HG02571 (cell line): ENCODE measurements around the gene NFYA.

Source experiments
- ATAC-seq: cut with Tn5 transposase; IDR thresholded peaks from one replicate; pipeline ENCODE4 v1.9.1; 2021; ENCODE audit warnings: mild to moderate bottlenecking, moderate library complexity; ENCODE audit not compliant: unreplicated experiment

Gene NFYA

DNA sequence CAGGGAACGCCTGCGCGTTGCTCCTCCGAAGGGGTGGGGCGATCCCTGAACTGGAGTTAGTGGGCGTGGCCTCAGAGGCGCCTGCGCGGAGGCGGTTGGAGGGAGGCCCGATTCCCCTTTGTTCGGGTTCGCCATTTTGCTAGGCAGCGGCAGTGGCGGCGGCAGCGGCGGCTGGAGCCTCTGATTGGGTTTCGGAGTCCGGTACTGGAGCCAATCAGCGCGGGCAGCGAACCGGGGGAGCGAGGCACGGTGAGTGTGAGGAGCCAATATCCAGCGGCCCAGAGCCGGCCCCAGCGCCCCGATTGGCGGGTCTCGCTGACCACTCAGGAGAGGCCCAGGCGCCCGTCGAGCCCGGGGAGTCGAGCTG lies at the start of gene NFYA:
TSS of gene NFYA (plus strand) at position 139 of the 367 bp plus-strand sequence. CDS start 6,116 bp downstream, outside the sequence.
- peak; percentile 61 for ATAC-seq

DNA sequence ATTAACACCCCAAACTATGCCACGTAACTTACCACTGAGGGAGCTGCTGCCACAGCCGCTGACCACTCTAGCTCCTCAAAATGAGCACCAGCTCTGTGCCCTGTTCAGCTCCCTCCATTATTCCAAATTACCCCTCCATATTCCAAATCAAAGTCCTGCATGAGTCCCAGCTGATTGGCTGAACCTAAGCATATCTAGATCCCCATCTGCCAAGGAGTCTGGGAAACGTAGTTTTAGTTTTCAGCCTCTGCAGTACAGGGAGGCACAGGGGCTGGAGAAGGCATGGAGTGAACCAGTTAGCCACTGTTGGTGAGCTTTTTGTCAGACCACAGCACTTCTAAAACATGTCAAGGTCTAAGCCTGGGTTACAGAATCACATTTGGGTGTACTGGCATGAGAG lies 49.7 kb upstream of the NFYA start:
- ATAC-seq, result no peak

DNA sequence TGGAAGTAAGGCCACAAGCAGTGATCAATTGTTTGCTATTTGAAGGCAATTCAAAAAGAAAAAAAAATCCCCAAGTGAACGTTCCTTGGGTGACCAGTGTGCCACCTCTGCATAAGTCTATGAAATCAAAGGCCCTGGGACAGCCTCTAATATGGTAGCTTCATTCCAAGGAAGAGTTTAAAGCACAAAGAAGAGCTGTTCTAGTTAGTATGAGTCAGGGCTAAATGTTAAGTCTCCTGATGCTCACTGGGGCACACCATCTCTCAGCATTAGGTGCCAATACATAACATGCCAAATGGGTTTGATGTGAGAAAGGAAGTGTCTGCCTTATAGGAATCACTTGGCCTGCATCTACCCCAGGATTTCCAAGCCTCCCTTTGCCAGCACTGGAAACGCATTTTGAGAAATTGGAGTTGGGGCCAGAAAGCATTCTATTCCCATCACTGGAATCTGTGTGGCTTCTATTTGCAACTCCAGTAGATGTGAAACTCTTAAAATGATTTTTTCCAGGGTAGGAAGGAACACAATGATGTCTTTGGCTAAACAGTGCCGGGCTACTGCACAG lies 46.7 kb upstream of the NFYA start:
- ATAC-seq, result no peak

DNA sequence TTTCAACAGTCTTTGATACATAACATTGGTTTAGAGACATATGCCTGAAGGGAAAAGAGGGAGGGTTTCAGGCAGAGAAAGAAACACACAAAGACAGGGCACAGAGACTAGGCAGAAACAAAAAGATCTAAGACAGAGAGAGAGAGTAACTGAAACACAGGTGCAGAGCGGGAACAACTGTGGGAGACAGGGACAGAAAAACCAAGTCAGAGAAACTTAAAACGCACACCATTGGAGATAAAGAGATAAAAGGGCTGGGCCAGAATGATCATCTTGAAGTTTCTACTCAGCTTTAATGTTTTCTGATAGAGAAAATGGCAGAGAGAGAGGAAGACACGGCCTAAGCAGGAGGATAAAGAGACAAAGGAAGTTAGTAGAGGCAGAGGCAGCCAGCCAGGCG lies 45.5 kb upstream of the NFYA start:
- ATAC-seq, result no peak

DNA sequence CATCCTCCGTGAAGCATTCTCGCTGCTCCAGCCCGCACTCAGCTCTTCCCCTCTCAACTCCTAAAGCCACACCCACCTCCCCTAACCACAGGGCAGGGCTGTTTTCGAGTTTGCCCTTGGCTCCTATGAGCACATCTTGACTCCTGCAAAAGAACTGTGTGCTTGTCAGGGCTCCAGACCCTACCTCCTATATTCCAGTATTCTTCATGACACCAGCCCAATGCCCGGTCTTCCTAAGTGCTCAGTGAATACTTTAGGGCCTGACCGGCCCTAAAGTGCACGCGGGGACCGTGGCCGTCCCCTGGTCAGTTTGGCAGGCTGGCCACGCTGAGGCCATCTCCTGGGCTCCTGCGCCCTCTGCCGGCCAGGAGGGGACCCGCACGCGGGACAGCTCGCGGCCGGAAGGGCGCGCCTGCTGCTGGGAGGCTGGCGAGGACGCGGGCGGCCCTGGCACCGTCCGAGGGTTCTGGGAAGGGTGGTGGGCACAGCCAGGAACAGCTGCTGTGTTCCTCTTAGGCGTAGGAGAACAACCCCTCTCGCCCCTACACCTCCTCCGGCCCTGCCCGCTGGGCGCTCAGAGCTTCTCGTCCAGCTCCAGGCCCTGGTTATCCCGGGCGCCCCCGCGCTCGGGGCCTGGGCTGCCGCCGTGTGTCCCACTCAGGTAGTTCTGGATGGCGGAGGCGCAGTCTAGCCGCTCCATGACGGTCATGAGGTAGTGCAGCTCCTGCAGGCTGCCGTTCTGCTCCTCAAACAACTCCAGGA lies 44.8 kb upstream of the NFYA start:
- peak; percentile 83 for ATAC-seq

DNA sequence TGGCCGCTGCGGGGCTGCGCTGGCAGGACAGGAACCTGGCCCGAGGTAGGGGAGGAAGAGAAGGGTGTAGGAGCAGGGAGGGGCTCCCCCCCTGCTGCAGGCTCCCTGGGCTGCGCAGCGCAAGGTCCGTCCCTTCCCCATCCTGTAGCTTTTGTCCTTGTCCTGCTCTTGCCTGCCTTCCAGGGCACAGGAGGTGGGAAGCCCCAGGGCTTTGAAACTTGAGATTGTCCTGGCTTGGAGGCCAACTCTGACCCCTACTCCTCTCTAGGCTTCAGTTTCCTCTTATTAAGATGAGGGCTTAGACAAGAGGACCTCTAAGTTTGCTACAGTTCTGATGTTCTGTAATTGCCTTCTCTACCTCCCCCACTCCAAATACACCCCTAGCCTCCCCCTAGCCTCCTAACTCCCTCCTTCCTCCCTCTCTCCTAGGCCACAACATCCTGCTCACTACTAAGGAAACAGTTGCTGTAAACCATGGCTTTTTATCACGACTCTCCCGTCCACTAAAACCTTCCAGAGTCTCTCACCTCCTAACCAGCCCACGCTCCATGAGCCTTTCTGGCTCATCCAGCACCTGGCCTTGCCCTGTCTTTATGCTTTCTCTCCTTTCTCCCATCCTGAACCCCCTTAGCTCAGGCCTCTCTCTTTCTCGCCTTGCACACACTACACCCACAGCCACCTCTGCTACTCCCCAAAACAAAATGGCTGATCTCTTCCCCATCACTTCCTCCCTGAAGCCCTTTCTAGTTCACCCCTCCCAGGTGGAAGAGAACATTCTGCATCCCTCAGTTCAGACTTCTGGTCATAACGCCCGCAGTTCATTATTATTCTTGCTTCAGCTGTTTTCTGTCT lies 44.0 kb upstream of the NFYA start:
- peak; percentile 22 for ATAC-seq

DNA sequence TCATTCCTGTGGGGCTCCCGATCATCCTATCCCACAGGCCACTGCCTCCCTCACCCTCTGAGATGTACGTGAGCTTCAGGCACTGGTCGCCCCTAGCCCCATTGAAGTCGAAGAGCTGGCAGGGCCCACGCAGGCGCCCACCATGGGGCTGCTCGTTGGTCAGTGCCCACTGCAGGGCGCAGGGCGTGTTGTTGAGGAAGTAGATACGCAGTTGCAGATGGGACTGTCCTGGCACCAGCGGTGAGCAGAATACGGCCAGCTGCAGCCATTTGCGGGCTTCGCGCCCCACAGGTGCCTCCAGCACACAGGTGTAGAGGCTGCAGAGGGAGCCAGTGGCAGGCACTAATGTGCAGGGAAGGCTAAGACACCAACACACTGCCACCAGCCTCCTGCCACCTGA lies 39.9 kb upstream of the NFYA start:
- ATAC-seq, result no peak

DNA sequence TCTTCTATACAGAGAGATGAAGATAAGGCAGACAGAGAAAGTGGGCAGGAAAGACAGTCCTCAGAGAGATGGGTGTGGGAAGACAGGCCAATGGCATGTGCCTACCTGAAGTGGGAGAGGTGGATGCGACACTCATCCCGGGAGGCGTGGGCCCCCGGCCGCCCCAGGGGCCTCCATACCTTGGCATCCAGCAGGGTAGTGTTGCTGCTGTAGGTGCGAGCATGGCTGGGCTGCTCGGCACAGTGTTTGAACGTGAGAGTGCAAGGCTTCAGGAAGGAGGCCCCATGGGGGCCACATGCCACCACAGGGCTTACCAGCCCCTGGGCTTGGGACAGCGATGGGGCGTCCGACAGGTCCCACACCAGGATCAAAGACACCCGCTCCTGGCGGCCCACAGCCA lies 39.0 kb upstream of the NFYA start:
- ATAC-seq, result no peak

DNA sequence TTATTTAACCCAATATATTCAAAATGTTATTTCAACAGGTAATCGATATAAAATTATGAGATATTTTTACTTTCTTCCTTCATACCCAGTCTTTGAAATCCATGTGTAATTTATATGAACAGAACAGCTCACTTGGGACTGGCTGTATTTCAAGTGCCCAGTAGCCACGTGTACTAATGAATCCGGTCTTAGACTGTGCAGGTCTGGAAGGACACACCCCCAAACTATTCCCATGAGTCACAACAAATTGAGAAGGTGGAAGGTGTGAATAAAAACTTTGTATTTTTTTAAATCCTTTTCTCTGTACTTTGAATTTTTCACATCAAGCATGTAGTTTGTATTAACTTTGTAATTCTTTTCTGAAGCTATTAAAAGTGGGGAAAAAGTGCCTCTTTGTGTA lies 36.6 kb upstream of the NFYA start:
- no peak for ATAC-seq

DNA sequence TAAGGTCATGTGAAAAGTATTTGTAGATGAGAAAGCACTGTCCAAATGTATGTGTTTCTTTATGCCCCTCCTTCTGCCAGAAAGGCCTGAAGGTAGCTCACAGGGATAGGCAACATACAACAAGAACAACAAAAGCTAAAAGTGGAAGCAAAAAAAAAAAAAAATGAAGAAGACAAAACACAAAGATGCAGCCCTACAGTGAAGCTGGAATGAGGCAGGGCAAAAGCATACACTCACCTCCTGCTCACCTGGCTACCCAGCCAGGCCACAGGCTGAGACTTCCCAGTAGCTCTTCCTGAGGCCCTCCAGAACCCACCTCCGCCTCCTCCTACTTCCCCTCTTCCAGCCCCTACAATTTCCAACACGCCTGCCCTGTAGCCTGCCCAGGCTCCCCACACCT lies 36.2 kb upstream of the NFYA start:
- ATAC-seq, result no peak

DNA sequence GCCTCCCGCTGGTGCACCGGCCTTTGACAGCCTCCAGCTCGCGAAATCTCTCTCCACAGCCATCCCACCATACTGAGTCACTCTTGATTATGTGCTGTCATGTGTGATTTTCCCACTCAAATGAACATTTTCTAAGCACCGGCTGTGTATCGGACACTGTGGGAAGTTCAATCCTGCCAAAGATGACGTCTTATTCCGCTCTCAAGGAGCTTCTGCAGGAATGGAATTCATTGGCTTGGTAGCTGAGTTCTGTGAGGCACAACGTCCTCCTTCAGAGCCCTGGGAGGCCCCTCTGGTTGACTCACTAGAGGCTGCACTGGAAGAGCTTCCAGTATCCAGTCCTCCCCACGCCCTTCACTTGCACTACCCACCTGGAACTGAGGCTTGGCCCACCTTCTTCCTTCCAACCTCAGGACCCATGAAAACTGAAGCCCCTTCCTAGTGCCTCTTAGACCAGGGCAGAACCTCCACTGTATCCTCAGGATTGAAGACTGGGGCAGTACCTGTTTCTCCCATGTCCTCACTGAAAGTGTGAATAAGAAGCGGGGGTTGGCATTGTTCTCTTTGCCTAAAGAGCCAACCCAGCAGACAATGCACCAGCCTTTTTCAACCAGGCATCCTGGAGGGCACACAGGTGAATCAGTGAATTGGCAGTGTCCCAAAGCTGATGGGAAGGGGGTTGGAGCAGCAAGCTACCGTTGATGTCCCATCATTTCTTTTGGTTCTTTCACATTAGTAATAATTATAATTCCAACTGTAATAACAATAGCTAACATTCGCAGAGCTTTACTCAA lies 35.5 kb upstream of the NFYA start:
- ATAC-seq, result no peak

DNA sequence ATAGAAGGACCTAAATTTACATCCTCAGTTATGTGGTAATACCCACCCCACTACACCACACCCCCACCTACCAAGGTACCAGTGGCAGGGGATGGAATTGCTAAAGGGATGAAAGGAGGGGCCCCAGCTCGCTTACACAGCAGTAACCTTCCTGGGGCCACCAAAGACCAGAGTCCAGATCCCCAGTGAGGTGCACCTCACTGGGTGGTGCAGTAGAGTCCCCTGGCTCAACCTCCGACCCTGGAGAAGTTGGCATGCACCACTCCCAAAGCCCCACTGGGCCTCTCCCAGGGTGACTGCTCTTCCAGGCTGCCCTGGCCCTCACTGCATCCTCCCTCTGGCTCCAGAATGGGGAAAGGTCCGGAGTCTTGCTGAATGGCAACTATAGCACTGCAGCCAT lies 34.6 kb upstream of the NFYA start:
- no peak for ATAC-seq

DNA sequence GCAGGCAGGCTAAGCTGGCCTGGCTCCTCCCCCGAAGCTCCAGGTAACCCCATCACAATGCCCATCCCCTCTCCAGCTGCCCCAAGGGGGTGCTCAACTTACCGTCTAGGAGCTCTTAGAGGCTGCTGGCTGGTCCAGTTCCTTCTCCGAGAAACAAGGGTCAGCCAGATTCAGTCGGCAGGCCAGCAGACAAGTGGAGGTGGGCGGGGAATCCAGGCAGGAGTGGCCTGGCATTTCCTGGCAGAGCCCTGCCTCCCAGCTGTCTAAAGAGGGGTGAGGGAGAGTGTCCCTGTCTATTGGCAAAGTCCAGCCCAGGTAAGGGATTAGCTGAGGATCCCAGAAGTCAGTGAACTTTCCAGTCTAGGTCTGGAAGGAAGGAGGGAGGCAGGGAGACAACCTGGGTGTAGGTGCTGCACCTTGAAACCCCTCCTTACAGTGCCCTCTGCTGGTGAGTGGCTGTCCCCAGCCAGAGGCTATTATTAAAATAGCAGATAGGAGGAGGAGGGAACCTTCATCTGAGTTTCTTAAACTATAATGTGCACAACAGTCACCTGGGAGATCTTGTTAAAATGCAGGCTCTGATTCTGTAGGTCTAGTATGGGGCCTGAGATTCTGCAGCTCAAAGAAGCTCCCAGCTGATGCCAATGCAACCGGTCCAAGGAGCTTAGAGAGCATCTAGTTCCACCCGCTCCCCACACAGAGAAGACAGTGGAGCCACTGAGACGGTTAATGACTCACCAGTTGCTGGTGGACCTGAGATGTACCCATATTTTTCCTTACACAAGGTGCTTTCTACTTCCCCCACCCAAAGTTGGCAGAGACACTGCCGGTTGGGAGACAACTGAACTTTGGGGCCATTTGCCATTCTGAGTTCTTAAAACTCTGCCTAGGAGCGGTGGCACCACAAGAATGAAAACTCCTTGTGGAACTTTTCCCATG lies 33.4 kb upstream of the NFYA start, which contains the start of gene UNC5CL:
TSS of gene UNC5CL (minus strand) at position 162 of the 939 bp plus-strand sequence. CDS start 4,147 bp downstream, outside the sequence.
- ATAC-seq, result no peak

DNA sequence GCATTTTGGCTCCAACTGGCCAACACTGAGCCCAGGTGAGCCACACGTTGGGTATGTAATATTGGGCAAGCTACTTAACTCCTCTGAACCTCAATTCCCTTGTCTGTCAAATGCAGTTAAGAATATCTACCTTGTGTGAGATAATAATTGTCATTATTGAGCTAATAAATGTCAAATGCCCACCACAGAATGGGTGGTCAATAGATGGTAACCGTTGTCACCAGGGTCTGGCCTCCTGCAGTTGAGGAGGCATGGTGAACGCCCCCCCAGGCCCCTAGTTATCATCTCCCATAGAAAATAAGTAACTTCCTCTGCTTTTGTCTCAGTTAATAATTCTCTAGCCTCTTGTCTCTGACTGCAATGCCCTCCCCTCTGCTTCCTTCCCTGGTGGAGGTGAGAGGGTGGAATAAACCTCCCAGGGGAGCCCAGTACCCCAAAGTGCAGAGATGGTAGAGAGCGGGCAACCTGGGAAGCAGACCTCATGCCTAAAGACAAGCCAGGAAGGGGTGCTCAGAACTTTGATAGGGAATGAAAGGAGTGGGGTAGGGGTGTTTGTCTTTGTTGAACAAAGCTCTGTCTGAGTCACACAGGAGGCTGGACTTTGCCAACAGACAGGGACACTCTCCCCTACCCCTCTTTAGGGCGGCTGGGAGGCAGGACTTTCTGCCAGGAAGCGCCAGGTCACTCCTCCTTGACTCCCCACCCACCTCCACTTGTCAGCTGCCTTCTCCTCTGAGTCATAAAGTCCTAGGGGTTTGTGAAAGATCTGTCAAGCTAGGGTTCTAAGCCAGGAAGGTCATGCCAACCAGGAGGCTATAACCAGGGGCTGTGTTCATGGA lies 32.5 kb upstream of the NFYA start:
- ATAC-seq, result no peak

DNA sequence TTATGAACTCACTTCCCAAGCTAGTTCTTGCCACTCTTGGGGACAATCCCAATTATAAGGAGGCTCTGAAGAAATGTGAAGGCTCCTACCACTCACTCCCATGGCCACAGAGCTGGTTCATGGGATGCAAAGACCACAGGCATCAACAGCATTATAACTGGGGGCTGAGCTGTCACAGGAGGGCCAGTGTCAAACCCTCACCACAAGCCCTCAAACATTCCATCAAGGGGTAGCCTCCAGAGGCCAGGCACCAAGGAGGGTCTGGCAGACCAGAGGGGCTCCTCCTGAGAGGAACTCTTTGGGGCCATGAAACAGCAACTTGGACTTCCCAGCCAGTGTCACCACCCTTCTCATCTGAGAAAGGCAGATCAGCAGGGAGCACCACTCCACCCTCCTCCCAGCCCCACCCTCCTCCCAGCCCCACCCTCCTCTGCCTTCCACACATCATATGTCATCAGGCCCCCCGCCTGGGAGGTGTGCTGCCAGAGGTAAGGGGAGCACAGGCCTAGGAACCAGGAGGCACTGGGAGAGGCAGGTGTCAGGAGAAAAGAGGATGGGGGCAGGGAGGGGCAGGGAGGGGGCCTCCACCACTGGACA lies 31.7 kb upstream of the NFYA start:
- ATAC-seq, result no peak

DNA sequence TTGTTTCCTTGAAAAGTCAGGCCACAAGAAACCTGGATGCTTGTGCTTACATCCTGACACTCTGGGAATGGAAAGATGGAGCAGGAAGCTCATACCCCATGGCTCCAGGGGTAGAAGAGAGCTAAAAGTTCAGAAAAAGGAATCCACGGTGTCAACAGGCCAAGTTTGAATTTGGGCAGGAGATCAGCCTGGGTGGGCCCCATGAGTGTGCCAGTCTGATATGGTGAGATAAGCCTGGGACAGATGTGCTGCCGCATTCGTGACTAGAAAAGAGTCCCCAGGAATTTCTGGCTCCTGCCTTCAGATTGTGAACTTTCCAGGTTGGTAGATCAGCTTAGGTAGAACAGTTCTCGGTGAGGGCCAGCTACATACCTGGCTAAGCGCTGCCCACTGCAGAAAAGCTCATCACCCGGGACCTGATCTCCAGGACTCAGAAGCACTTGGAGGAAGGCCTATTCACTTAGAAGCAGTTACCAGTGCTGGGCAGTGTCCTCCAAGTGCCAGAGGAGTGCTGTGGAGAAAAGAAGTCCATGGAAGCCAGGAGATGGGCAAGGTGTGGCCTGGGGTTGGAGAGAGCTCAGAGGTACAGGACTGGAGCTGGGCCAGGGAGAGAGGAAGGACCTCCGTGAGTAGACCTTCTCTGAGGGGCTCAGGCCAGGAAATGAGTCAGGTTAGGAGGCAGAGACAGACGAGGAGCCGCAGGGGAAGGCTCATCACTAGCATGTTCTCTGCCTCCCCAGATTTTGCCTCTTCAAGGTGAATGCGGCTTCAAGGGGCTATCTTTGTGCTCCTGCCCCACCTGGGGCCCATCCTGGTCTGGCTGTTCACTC lies 30.3 kb upstream of the NFYA start, which contains the start of gene TSPO2:
TSS of gene TSPO2 (plus strand) at position 242 of the 830 bp plus-strand sequence. CDS start at position 761, 519 bp downstream.
- ATAC-seq, result no peak

DNA sequence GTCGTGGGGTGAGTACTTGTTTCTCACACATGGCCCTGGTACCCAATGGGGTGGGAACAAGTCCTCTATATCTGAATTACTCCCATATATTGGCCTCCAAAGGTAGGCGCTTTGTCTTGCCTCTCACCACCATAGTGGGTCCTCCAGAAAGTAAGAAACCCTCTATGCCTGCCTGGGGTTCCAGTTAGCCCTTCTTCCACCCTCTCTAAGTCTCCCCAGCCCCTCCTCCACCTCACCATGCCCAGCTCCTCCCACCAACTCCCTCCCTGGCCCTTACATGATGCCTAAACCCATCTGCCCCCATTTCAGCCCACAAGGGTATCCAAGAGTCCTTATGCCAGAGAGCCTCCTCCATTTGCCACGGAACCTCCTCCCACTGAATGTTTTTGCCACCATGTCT lies 29.6 kb upstream of the NFYA start:
- no peak for ATAC-seq

DNA sequence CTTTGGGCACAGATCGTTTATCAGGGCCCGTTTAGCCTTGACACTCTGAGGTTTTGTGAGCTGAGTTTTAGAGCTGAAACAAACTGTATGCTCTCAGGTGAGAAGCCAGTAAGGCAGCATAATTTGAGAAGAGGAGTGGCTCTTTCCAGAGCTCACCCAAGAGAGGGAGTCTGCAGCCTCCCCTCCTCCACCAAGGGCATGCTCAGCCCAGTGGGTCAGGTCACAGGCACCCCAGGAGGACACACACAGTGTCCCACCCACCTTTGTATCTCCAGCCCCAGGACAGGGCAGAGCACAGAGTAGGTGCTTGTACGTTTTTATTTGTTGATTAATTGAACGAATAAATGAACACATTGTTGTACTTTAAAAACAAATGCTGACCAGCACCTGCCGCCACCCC lies 27.1 kb upstream of the NFYA start:
- no peak for ATAC-seq
